HG03378 (cell line): Measurements from ENCODE around the gene ZBTB21.
"Not testable (repeated sequence)": the region's sequence is repeated elsewhere in the genome, so short reads cannot be mapped to it uniquely, and the experiment has no call there.

Source experiments
- ATAC-seq: cut with Tn5 transposase; IDR thresholded peaks from one replicate; pipeline ENCODE4 v1.9.1; 2021; ENCODE audit warnings: mild to moderate bottlenecking, moderate library complexity; ENCODE audit not compliant: unreplicated experiment

The ZBTB21 gene

DNA sequence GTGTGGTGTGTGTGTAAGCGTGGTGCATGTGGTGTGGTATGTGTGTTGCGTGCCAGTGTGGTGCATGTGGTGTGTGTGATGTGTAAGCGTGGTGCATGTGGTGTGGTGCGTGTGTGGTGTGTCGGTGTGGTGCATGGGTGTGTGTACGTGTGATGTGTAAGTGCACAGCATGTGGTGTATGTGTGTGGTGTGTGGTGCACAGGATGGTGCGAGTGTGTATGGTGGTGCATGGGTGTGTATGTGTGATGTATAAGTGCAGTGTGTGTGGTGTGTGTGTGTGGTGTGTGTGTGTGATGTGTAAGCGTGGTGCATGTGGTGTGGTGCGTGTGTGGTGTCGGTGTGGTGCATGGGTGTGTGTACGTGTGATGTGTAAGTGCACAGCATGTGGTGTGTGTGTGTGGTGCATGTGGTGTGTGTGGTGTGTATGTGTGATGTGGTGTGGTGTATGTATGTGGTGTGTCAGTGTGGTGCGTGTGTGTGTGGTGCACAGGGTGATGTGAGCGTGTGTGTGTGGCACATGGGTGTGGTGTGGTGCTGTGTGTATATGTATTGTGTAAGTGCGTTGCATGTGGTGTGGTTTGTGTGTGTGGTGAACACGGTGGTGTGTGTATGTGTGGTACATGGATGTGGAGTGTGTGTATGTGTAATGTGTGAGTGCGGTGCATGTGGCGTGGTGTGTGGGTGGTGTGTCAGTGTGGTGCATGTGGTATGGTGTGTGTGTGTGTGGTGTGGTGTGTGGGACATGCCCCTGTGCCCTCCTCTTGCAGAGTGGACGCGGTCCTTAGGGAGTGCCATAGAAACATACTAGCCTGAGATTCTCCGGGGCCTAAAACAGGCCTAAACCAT is 55.3 kb downstream of the ZBTB21 start:
- no peak for ATAC-seq

DNA sequence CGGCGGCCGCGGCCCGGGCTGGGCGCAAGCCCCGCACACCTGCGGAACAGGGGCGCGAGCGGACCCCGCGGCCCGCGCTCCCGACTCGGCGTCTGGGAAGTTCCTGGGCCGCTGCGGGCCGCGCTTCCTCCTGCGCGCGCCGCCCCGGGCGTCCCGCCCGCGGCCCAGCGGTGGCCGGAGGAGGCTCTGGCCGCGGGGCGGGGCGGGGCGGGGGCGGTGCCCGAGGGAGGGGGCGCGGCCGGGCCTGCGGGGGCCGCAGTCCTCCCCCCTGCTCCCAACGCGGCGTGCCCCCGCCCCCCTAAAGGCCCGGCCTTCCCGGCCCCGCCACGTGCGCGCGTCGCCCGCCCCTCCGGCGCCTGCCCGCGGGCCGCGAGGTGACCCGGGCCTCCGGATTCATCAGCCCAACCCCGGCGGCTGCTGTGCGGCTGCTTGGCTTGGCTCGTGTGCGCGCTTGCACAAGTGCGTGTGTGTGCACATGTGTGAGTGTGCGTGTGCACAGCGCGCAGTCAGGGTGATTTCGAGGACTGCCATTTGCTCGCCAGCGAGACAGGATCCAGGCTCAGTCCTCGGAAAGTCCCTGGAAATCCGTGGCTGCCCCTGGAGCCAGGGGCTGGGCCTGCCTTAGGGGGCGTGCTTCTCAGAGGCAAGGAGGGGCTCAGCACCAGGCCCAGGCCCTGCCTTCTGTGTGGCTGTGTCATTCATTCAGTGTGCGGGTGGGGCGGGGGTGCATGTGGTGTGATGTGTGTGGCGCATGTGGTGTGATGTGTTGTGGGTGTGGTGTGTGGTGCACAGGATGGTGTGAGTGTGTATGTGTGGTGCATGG is 56.1 kb downstream of the ZBTB21 start, which contains the start of gene C2CD2:
Gene C2CD2 (minus strand): TSS at position 188 of the 823 bp plus-strand sequence. CDS start 370 bp downstream, outside the sequence.
- no peak for ATAC-seq

DNA sequence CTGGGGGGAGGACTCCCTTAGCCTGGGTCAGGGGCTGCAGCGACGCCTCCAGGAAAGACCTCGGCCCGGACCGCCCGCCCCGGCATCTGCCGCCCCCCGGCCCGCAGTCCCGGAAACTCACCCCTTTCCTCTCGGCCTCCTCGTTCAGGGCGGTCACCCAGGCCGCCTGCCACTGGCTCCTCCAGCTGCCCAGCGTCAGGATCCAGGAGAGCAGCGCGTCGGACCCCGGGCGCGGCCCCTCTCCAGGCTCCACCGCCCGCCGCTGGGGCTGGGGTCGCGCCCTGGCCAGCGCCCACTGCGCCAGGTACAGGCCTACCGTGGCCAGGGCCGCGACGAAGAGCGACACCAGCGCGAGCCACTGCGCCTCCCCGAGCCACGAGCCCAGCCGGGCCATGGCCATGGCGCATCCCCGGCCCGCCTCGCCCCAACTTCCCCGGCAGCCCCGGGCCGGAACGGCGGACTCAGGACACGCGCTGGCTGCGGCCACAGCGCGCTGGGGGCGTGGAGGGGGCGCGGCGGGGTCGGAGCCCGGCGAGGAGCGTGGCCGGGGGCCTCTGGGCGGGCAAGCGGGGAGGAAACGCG is 56.8 kb downstream of the ZBTB21 start:
- no peak for ATAC-seq

DNA sequence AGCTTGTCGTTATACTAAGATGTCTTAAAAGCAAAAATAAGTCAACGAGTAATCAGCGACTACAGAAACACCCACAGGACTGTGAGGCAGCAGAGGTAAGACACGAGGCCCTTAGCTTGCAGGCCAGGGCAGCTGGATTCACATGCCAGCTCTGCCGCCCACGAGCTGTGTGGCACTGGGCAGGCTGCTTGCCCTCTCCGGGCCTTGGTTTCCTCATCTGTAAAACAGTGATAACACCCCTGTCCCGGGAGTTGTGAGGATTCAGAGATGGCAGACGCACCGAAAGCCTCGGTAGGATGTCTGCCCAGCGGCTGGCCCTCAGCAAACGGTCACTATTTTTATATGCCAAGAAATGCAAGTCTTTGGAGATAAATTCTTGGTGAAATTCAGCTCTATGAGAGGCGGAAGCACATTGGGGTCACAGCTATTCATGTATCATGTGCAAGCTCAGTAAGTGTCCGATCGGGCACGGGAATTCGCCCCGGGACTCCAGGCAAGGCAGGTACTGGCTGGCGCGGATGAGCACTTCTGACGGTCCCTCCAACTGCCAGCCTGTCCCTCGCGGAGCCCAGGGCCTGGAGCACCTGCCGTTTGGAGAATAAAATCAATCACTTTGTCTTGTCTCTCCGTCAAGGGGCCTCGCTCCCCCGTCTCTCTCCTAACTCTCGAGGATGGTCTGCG is 57.5 kb downstream of the ZBTB21 start:
- no peak for ATAC-seq

DNA sequence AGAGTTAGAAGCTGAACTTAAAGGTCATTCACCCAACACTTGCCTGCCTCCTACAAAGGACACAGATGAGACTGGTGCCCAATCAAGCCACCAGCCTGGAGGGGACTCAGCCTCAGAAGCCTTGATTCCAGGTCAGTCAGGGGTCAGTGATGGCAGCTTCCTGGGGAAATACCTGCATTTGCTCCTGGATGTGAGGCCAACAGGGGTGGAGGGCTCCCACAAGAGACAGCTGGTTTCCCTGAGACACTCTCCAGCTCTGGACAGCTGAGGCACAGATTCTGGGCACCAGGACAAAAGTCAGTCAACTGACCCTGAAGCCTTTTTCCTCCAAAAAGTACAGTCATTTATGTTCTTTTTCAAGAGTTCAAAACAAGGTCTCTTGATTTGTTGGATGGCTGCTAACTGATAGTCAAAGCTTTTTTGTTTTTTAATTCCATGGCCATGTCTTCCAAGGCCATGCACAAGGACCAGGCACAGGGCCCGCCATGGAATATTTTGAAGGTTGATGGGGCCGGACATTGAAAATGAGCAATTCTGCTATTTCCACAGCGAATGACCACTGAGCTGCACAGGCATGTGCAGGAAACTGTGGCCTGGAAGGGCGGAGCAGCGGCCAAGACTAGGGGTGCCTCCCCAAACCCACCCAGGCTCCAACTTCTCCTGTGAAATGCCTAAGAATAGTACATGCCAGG is 58.1 kb downstream of the ZBTB21 start:
- ATAC-seq = no peak

DNA sequence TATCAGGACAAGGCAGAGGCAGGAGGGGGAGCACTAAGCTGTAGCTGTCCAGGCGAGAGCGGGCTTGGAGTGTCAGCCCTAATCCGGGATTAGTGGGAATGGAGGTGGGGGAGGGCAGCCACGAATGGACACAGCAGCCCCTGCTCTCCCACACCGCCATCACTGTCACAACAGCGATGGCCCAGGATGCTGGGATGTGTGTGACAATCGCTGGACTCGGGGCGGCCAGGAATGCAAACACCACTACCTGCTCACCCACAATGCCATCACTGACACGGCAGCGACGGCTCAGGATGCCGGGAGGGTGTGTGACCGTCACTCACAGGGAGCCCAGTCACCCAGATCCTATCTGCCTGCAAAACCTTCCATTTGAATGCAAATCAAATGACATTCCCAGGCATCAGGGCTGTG is 59.2 kb downstream of the ZBTB21 start:
- no peak for ATAC-seq

DNA sequence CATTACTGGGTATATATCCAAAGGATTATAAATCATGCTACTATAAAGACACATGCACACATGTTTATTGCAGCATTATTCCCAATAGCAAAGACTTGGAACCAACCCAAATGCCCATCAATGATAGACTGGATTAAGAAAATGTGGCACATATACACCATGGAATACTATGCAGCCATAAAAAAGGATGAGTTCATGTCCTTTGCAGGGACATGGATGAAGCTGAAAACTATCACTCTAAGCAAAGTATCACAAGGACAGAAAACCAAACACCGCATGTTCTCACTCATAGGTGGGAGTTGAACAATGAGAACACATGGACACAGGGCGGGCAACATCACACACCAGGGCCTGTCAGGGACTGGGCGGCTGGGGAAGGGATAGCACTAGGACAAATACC is 60.5 kb downstream of the ZBTB21 start:
- not testable (repeated sequence) for ATAC-seq

DNA sequence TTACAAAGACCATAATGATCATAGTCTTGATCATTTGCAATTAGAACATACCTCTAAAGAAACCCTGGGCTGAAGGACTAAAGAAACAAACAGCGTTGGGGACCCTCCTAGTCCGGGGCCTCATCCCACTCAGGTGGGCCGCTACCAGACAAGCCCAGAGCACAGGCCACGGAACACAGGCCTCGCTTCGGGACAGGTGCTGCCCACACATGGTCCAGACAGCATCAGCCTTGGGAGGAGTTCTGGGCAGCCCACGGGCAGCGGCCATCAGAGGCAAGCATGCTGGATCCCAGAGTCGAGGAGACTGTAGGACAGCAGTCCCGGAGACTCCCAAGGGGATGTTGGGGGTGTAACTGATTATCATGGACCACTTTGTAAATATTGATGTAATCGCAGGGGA is 61.3 kb downstream of the ZBTB21 start:
- ATAC-seq = no peak

DNA sequence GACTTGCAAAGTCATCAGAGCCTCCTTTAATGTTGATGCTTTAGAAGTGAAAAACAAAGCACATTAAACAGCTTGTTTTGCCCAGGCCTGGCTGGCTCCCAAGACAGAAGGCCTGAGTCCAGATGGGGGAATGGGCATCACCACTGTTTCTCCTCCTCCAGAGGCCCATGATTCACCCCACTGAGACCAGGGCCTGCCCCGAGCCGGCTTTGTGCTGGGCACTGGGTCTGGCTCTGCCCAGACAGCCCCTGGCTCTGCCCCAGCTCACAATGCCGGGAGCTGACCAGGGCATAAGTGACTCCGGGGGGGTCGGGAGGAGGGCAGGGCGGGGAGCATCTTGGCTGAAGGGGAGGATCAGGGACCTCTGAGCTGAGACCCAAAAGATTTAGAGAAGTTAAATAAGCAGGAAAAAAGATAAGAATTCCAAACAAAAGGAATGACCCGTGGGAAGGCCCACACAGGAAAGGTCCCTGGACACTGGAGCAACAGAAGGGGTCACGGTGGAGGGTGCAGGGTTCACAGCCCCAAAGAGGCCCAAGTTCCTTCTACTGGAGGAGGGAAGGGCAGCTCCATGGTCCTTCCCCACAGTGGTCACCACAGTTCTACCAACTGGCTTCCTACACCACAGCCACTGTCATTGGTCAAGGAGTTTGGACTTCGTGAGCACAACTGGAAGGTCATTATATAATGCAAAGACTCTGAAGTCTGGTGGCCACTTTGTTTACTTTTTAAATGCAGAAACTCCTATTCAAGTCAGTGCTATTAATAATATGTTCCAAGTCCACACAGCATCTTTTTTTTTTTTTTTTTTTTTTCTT is 61.9 kb downstream of the ZBTB21 start:
- no peak for ATAC-seq

DNA sequence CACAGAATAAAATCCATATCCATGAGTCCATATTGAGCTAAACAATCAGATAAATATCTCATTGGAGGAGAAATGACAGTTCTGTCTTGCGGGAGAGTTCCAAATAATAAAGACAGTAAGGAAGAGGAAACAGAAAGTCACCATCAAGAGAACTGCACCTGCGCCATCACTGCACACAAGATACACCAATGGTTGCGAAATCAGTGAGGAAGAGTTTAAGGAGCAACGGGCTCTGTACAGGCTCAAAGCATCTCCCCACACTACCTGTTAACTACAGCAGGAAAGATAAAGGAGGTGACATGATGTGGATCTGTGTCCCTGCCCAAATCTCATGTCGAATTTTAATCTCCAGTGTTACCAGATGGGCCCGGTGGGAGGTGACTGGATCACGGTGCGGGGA is 64.2 kb downstream of the ZBTB21 start:
- ATAC-seq = no peak

DNA sequence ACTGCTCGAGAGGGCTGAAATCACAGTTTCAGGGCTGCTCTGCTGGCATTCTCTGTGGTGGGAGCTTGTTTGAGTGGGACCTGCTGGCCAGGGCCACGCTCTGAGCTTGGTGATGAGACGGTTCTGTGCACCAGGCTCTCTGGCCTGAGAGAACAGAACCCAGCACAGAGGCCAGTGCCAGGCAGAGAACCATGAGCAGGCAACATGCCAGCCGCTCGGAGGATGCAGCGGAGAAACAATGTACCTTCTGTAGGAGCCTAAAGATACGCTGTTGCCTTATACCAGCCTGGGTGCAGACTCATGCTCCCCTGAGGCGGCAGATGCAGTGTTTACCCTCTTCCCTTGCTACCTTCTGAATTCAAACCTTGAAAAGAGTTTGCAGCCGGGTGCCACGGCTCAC is 66.3 kb downstream of the ZBTB21 start:
- no peak for ATAC-seq

DNA sequence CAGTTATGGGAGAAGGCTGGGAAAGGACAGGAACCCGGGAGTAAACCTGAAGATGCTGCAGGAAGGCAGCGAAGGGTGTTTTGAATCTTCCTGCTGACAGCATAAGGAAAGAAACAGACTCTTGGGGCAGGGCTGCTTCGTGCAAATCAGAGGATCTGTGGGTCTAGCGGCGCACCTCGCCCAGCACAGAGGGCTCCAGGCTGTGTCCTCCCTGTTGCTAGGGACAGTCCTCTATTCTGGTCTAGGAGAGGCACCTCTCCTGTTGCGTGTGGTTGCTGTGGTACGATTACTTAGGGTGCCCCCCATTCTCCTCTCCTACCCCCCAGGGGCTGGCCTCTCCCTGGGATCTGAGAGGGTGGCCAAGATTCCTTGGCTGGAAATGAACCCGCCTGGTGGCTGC is 67.7 kb downstream of the ZBTB21 start:
- no peak for ATAC-seq

DNA sequence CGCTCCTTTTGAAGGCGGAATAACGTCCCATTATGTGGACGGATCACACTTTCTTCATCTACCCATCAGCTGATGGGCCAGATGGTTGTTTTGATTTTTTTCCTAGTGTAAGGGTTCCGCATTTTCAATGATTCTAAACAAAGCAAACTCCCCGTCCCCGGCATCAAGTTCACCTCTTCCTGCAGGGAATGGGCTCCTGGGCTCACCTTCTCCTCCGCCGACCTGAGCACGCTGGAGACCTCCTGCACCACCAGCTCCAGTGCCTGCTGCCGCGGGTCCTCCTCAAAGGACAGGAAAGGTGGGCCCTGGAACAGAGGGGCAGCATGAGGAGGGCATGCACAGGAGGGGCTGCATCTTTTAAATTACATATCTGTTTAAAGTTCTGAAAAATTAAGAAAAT is 68.2 kb downstream of the ZBTB21 start:
- no peak for ATAC-seq

DNA sequence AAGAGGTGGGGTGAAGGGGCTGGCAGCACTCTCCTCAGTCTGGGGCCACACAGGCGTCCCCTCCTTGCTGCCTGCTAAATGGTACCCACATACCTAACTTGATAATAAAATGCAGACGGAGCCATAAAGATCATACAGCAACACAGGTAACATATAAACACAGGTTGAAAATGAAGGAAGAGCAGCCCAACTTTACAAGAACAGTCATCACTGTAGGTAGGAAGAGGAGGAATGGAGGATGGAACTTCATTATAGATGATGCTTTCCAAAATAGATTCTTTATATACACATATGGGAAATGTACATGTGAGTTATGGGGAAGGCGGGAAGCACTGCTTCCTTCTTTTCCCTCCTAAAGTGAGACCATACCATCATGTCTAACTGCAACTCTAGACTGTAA is 69.7 kb downstream of the ZBTB21 start:
- ATAC-seq = no peak

DNA sequence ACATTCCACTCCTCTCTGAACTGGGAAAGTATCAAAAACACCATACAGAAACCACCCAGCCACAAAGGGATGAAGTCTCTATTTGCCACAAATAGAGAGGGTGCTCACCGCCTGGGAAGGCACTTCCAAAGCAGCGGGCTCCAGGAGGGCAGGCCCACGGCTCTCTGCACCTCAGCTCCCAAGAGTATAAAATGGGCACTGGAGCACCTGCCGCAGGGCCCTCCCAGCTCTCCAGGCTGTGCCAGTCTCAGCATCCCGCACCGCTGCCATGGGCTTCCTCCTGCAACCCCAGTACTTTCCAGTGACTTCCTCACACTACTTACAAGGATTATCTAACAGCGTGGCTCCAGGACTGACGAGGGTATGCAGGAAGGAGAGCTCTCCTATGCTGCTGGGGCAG is 70.8 kb downstream of the ZBTB21 start:
- ATAC-seq = no peak
